GM23338 (cell line): ENCODE data around the gene ASPSCR1.

Experiments
- CREB1 ChIP-seq: fragments of 250-450 bp; sonication (Bioruptor Pico); IDR thresholded peaks from 2 replicates; pipeline ENCODE4 v1.5.0; 2020; ENCODE audit warnings: low read depth, mild to moderate bottlenecking, moderate library complexity
- CTCF ChIP-seq, 2 experiments: fragments of 200-600 bp in 1 of 2; sonication (generic) in 1 of 2; conservative IDR thresholded peaks; 2 replicates each; pipeline versions ENCODE4 v1.5.1 to v1.6.1; 2016 to 2017; ENCODE audit warnings: antibody characterized with exemption in 2 of 2, low read depth in 2 of 2, mild to moderate bottlenecking in 2 of 2, moderate library complexity in 1 of 2
- EZH2 ChIP-seq: fragments of 200-600 bp; sonication (generic); IDR thresholded peaks from one replicate; pipeline ENCODE4 v1.8.0; 2017; ENCODE audit warnings: antibody characterized with exemption, mild to moderate bottlenecking, low read depth; ENCODE audit not compliant: unreplicated experiment
- EZH2phosphoT487 ChIP-seq: fragments of 200-600 bp; sonication (generic); IDR thresholded peaks from one replicate; pipeline ENCODE4 v1.8.1; 2018; ENCODE audit warnings: antibody characterized with exemption; ENCODE audit not compliant: unreplicated experiment
- JUNB ChIP-seq: IDR thresholded peaks from one replicate; pipeline ENCODE4 v1.6.1; 2016; ENCODE audit warnings: antibody characterized with exemption; ENCODE audit not compliant: unreplicated experiment
- NANOG ChIP-seq: IDR thresholded peaks from 2 replicates; pipeline ENCODE4 v1.6.1; 2016; ENCODE audit warnings: antibody characterized with exemption, borderline replicate concordance
- POLR2AphosphoS5 ChIP-seq: IDR thresholded peaks from 2 replicates; pipeline ENCODE4 v1.6.1; 2016; ENCODE audit warnings: antibody characterized with exemption, low read depth
- REST ChIP-seq: IDR thresholded peaks from one replicate; pipeline ENCODE4 v1.6.1; 2018; ENCODE audit warnings: antibody characterized with exemption; ENCODE audit not compliant: unreplicated experiment
- STAT1 ChIP-seq: IDR thresholded peaks from one replicate; pipeline ENCODE4 v1.6.1; 2016; ENCODE audit warnings: antibody characterized with exemption; ENCODE audit not compliant: unreplicated experiment
- ZNF462 ChIP-seq: fragments of 250-450 bp; sonication (Bioruptor Pico); IDR thresholded peaks from 2 replicates; pipeline ENCODE4 v1.5.0; 2020; ENCODE audit warnings: mild to moderate bottlenecking, moderate library complexity
- TF ChIP-seq, protein P1 (sequence below): IDR thresholded peaks from 2 replicates; pipeline ENCODE4 v1.6.1; 2016; ENCODE audit warnings: antibody characterized with exemption

GRCh38 chr17:82060614-82061013, 83.2 kb downstream of the ASPSCR1 start:
- TF ChIP-seq, protein P1, sequence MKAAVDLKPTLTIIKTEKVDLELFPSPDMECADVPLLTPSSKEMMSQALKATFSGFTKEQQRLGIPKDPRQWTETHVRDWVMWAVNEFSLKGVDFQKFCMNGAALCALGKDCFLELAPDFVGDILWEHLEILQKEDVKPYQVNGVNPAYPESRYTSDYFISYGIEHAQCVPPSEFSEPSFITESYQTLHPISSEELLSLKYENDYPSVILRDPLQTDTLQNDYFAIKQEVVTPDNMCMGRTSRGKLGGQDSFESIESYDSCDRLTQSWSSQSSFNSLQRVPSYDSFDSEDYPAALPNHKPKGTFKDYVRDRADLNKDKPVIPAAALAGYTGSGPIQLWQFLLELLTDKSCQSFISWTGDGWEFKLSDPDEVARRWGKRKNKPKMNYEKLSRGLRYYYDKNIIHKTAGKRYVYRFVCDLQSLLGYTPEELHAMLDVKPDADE, result no peak
- TF ChIP-seq CTCF (conservative IDR thresholded peaks at IDR 0.05; ENCODE audit: low read depth in 2 of 2) (no peak), NANOG (no peak), POLR2AphosphoS5 (no peak), ZNF462 (no peak), EZH2phosphoT487 (no peak), EZH2 (no peak), STAT1 (no peak), REST (no peak), CREB1 (no peak), JUNB (no peak)
